OCI-LY1 (cell line): ENCODE measurements around the gene IVL.

Experiments
- H2AFZ ChIP-seq: fragments of 200-600 bp; sonication (generic), shearing (Covaris generic); 2 replicates; pipeline ENCODE4 v1.6.0; 2014; ENCODE audit warnings: antibody characterized with exemption, mild to moderate bottlenecking, low read length
- H3F3A ChIP-seq: fragments of 200-600 bp; sonication (generic), shearing (Covaris generic); 2 replicates; pipeline ENCODE4 v1.6.0; 2014; ENCODE audit warnings: mild to moderate bottlenecking, antibody characterized with exemption, low read length, moderate library complexity; ENCODE audit not compliant: insufficient read depth
- H3K27ac ChIP-seq: fragments of 200-600 bp; sonication (generic); 2 replicates; pipeline ENCODE4 v1.5.1; 2014; ENCODE audit warnings: low read length, mixed run types, mild to moderate bottlenecking, low read depth; ENCODE audit not compliant: poor library complexity, severe bottlenecking
- H3K27me3 ChIP-seq: fragments of 200-600 bp; sonication (generic); 2 replicates; pipeline ENCODE4 v1.6.0; 2014; ENCODE audit warnings: antibody characterized with exemption, mild to moderate bottlenecking, low read length, moderate library complexity; ENCODE audit not compliant: insufficient read depth
- H3K36me3 ChIP-seq: fragments of 200-600 bp; sonication (generic); 2 replicates; pipeline ENCODE4 v1.6.1; 2014; ENCODE audit warnings: mild to moderate bottlenecking, antibody characterized with exemption, low read length, moderate library complexity, mixed read lengths; ENCODE audit not compliant: insufficient read depth
- H3K4me1 ChIP-seq: fragments of 200-600 bp; sonication (generic); 2 replicates; pipeline ENCODE4 v1.5.1; 2014; ENCODE audit warnings: mild to moderate bottlenecking, low read length, moderate library complexity; ENCODE audit not compliant: insufficient read depth, severe bottlenecking
- H3K4me2 ChIP-seq: fragments of 200-600 bp; sonication (generic), shearing (Covaris generic); 2 replicates; pipeline ENCODE4 v1.6.1; 2014; ENCODE audit warnings: low read length
- H3K4me3 ChIP-seq: fragments of 200-600 bp; sonication (generic); 2 replicates; pipeline ENCODE4 v1.5.1; 2014; ENCODE audit warnings: low read length, low read depth, mild to moderate bottlenecking, mixed read lengths; ENCODE audit not compliant: poor library complexity, severe bottlenecking
- H3K79me2 ChIP-seq: fragments of 200-600 bp; shearing (Covaris generic); 2 replicates; pipeline ENCODE4 v1.6.1; 2016; ENCODE audit warnings: mixed run types, low read length, mixed read lengths; ENCODE audit not compliant: insufficient read depth
- H3K9ac ChIP-seq: fragments of 200-600 bp; sonication (generic), shearing (Covaris generic); 2 replicates; pipeline ENCODE4 v1.6.1; 2014; ENCODE audit warnings: mild to moderate bottlenecking, low read length, mixed read lengths
- H3K9me2 ChIP-seq: fragments of 200-600 bp; sonication (generic), shearing (Covaris generic); 2 replicates; pipeline ENCODE4 v1.6.1; 2014; ENCODE audit warnings: low read depth, mild to moderate bottlenecking, low read length, mixed read lengths
- H3K9me3 ChIP-seq: fragments of 200-600 bp; shearing (Covaris generic); 2 replicates; pipeline ENCODE4 v1.6.1; 2014; ENCODE audit warnings: low read length, mixed read lengths
- H4K20me1 ChIP-seq: fragments of 200-600 bp; sonication (generic), shearing (Covaris generic); 2 replicates; pipeline ENCODE4 v1.6.0; 2016; ENCODE audit warnings: mild to moderate bottlenecking, low read length; ENCODE audit not compliant: insufficient read depth
- CTCF ChIP-seq: fragments of 200-600 bp; sonication (generic), shearing (Covaris generic); IDR thresholded peaks from 2 replicates; pipeline ENCODE4 v1.5.1; 2017; ENCODE audit warnings: mild to moderate bottlenecking, antibody characterized with exemption, low read length, moderate library complexity, mixed read lengths
- EZH2 ChIP-seq: fragments of 200-600 bp; sonication (generic), shearing (Covaris generic); IDR thresholded peaks from 2 replicates; pipeline ENCODE4 v1.8.0; 2017; ENCODE audit warnings: borderline replicate concordance, mixed run types, mild to moderate bottlenecking, antibody characterized with exemption, low read length, moderate library complexity, mixed read lengths

Gene IVL

GRCh38 chr1:152909206-152909605, 860 bp downstream of the IVL start:
- no peaks in the 10 kb centered on the region for H3K9me3 ChIP-seq
- H3K79me2 ChIP-seq, result no peaks in the 10 kb centered on the region
- no peaks in the 10 kb centered on the region for H3K27me3 ChIP-seq
- H3K36me3 ChIP-seq, result no peaks in the 10 kb centered on the region
- no peaks in the 10 kb centered on the region for H4K20me1 ChIP-seq
- no peak overlapping the region for H3K4me2 ChIP-seq
- H3K4me3 ChIP-seq, result no peak overlapping the region
- no peaks in the 10 kb centered on the region for H3K9me2 ChIP-seq
- H3K4me1 ChIP-seq, result no peaks in the 10 kb centered on the region
- H3K9ac ChIP-seq, result no peak overlapping the region
- H3F3A ChIP-seq, result no peaks in the 10 kb centered on the region
- TF ChIP-seq CTCF, result no peak
- TF ChIP-seq EZH2, result no peak
- no peak overlapping the region for H3K27ac ChIP-seq
- H2AFZ ChIP-seq, result no peak overlapping the region

- no peaks in the 10 kb centered on the region for H3K9me2 ChIP-seq
- H3K4me3 ChIP-seq, result no peak overlapping the region
- H3K27ac ChIP-seq, result no peak overlapping the region
- no peaks in the 10 kb centered on the region for H3K27me3 ChIP-seq
- H3K4me2 ChIP-seq, result no peak overlapping the region
- H3K36me3 ChIP-seq, result no peaks in the 10 kb centered on the region
- TF ChIP-seq CTCF, result no peak
- TF ChIP-seq EZH2, result no peak
- H3K4me1 ChIP-seq, result no peaks in the 10 kb centered on the region
- no peak overlapping the region for H3K9ac ChIP-seq
- no peaks in the 10 kb centered on the region for H3F3A ChIP-seq
- H3K9me3 ChIP-seq, result no peaks in the 10 kb centered on the region
- H4K20me1 ChIP-seq, result no peaks in the 10 kb centered on the region
- H3K79me2 ChIP-seq, result no peaks in the 10 kb centered on the region
- H2AFZ ChIP-seq, result no peak overlapping the region
Measured at GRCh38 chr1:152912471-152912870, 4.1 kb downstream of the IVL start.

GRCh38 chr1:152912900-152913299, 4.6 kb downstream of the IVL start:
- H3K4me3 ChIP-seq, result no peak overlapping the region
- H3K9me2 ChIP-seq, result no peaks in the 10 kb centered on the region

More at GRCh38 chr1:152912900-152913299, 4.6 kb downstream of the IVL start:
- no peaks in the 10 kb centered on the region for H3K36me3 ChIP-seq
- no peaks in the 10 kb centered on the region for H3K27me3 ChIP-seq
- H4K20me1 ChIP-seq, result no peaks in the 10 kb centered on the region
- no peaks in the 10 kb centered on the region for H3K79me2 ChIP-seq
- H3F3A ChIP-seq, result no peaks in the 10 kb centered on the region
- H3K27ac ChIP-seq, result no peak overlapping the region
- TF ChIP-seq EZH2 (no peak), CTCF (no peak)
- H2AFZ ChIP-seq, result no peak overlapping the region
- no peak overlapping the region for H3K4me2 ChIP-seq
- H3K4me1 ChIP-seq, result no peaks in the 10 kb centered on the region
- no peak overlapping the region for H3K9ac ChIP-seq
- no peaks in the 10 kb centered on the region for H3K9me3 ChIP-seq
